HEK293T (cell line): ENCODE data around the gene PRRC2C.

ENCODE experiments used
- ARNT ChIP-seq: fragments of 450-650 bp; IDR thresholded peaks from 2 replicates; pipeline ENCODE4 v1.6.1; 2017; ENCODE audit warnings: mild to moderate bottlenecking
- BHLHE40 ChIP-seq: fragments of 450-650 bp; IDR thresholded peaks from 2 replicates; pipeline ENCODE4 v1.6.1; 2016; ENCODE audit warnings: mild to moderate bottlenecking, moderate library complexity, borderline replicate concordance
- CTBP1 ChIP-seq: fragments of 450-650 bp; IDR thresholded peaks from 2 replicates; pipeline ENCODE4 v1.6.1; 2016; ENCODE audit warnings: borderline replicate concordance
- ELF4 ChIP-seq: fragments of 450-650 bp; IDR thresholded peaks from 2 replicates; pipeline ENCODE4 v1.6.1; 2017; ENCODE audit warnings: antibody characterized with exemption
- FOXA1 ChIP-seq: fragments of 450-650 bp; IDR thresholded peaks from 2 replicates; pipeline ENCODE4 v1.6.1; 2016; ENCODE audit warnings: mild to moderate bottlenecking
- FOXK2 ChIP-seq: fragments of 450-650 bp; IDR thresholded peaks from 2 replicates; pipeline ENCODE4 v1.6.1; 2016; ENCODE audit warnings: mild to moderate bottlenecking
- FOXM1 ChIP-seq: fragments of 450-650 bp; IDR thresholded peaks from 2 replicates; pipeline ENCODE4 v1.6.1; 2017; ENCODE audit warnings: mild to moderate bottlenecking, borderline replicate concordance
- LEF1 ChIP-seq: fragments of 450-650 bp; IDR thresholded peaks from 2 replicates; pipeline ENCODE4 v1.6.1; 2017; ENCODE audit warnings: mild to moderate bottlenecking, borderline replicate concordance
- NFRKB ChIP-seq: fragments of 450-650 bp; IDR thresholded peaks from 2 replicates; pipeline ENCODE4 v1.6.1; 2016; ENCODE audit warnings: mild to moderate bottlenecking, moderate library complexity
- SP1 ChIP-seq: fragments of 450-650 bp; IDR thresholded peaks from 2 replicates; pipeline ENCODE4 v1.6.1; 2017
- SUZ12 ChIP-seq: fragments of 450-650 bp; IDR thresholded peaks from 2 replicates; pipeline ENCODE4 v1.6.1; 2016; ENCODE audit warnings: mild to moderate bottlenecking
- TARDBP ChIP-seq: fragments of 450-650 bp; IDR thresholded peaks from 2 replicates; pipeline ENCODE4 v1.6.1; 2016
- TF ChIP-seq, protein P1 (sequence below): fragments of 450-650 bp; IDR thresholded peaks from 2 replicates; pipeline ENCODE4 v1.6.1; 2016

DNA sequence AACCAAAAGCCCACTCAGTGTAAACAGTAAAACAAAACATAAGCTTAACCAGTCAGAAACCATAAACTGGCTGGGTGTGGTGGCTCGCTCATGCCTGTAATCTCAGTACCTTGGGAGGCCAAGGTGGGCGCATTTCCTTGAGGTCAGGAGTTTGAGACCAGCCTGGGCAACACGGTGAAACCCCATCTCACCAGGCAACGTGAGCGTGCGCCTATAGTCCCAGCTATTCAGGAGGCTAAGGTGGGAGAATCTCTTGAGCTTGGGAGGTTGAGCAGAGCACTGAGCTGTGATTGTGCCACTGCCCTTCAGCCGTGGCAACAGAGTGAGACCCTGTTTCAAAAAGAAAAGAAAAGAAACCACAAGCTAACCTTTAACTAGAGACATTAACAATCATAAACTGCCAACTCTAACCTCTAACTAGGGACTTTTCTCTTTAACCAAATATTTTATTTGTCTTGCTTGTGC, 13.1 kb upstream of the PRRC2C start:
- no peak for TF ChIP-seq LEF1
- TF ChIP-seq ELF4, result no peak
- no peak for TF ChIP-seq BHLHE40
- TF ChIP-seq, protein P1, sequence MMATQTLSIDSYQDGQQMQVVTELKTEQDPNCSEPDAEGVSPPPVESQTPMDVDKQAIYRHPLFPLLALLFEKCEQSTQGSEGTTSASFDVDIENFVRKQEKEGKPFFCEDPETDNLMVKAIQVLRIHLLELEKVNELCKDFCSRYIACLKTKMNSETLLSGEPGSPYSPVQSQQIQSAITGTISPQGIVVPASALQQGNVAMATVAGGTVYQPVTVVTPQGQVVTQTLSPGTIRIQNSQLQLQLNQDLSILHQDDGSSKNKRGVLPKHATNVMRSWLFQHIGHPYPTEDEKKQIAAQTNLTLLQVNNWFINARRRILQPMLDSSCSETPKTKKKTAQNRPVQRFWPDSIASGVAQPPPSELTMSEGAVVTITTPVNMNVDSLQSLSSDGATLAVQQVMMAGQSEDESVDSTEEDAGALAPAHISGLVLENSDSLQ, result no peak
- TF ChIP-seq FOXK2, result no peak
- no peak for TF ChIP-seq SUZ12
- no peak for TF ChIP-seq SP1
- no peak for TF ChIP-seq FOXM1
- no peak for TF ChIP-seq TARDBP
- no peak for TF ChIP-seq CTBP1
- no peak for TF ChIP-seq NFRKB
- TF ChIP-seq ARNT, result no peak
- no peak for TF ChIP-seq FOXA1
